ENCODE results near the gene DSCAML1.

Gene DSCAML1

GRCh38 chr11:117734601-117735024, 62.4 kb downstream of the DSCAML1 start:
- in situ Hi-C loops (cut with HindIII; ENCODE audit: low sequenced_read_pairs) = loop anchor here (5.0 kb wide), 2 partner anchors 43 to 102 kb away; no protein-coding TSS in a partner anchor

GRCh38 chr11:117733316-117733715, 63.7 kb downstream of the DSCAML1 start:
- in situ Hi-C loops (cut with HindIII; ENCODE audit: low sequenced_read_pairs) = no loop called here

GRCh38 chr11:117731722-117732290, 65.2 kb downstream of the DSCAML1 start:
- in situ Hi-C loops (cut with HindIII; ENCODE audit: low sequenced_read_pairs) = no loop called here

GRCh38 chr11:117730208-117730800, 66.7 kb downstream of the DSCAML1 start:
- in situ Hi-C loops (cut with HindIII; ENCODE audit: low sequenced_read_pairs) = no loop called here

- in situ Hi-C loops (cut with HindIII; ENCODE audit: low sequenced_read_pairs) = no loop called here
Measured at GRCh38 chr11:117725048-117725734, 71.8 kb downstream of the DSCAML1 start.

GRCh38 chr11:117724621-117725020, 72.4 kb downstream of the DSCAML1 start:
- in situ Hi-C loops (cut with HindIII; ENCODE audit: low sequenced_read_pairs) = no loop called here

- in situ Hi-C loops (cut with HindIII; ENCODE audit: low sequenced_read_pairs) = no loop called here
Measured at GRCh38 chr11:117724104-117724503, 72.9 kb downstream of the DSCAML1 start.

GRCh38 chr11:117723277-117724024, 73.6 kb downstream of the DSCAML1 start:
- in situ Hi-C loops (cut with HindIII; ENCODE audit: low sequenced_read_pairs) = no loop called here

- in situ Hi-C loops (cut with HindIII; ENCODE audit: low sequenced_read_pairs) = no loop called here
Measured at GRCh38 chr11:117722082-117722481, 74.9 kb downstream of the DSCAML1 start.

GRCh38 chr11:117720061-117720511, 76.9 kb downstream of the DSCAML1 start:
- in situ Hi-C loops (cut with HindIII; ENCODE audit: low sequenced_read_pairs) = no loop called here

GRCh38 chr11:117719480-117719879, 77.5 kb downstream of the DSCAML1 start:
- in situ Hi-C loops (cut with HindIII; ENCODE audit: low sequenced_read_pairs) = loop anchor here (5.0 kb wide), 1 partner anchor 38 kb away; no protein-coding TSS in a partner anchor

- in situ Hi-C loops (cut with HindIII; ENCODE audit: low sequenced_read_pairs) = loop anchor here (5.0 kb wide), 1 partner anchor 40 kb away; no protein-coding TSS in a partner anchor
Measured at GRCh38 chr11:117717485-117718314, 79.3 kb downstream of the DSCAML1 start.

- in situ Hi-C loops (cut with HindIII; ENCODE audit: low sequenced_read_pairs) = loop anchor here (5.0 kb wide), 1 partner anchor 41 kb away; no protein-coding TSS in a partner anchor
Measured at GRCh38 chr11:117716521-117717440, 80.2 kb downstream of the DSCAML1 start.

- in situ Hi-C loops (cut with HindIII; ENCODE audit: low sequenced_read_pairs) = loop anchor here (5.0 kb wide), 1 partner anchor 42 kb away; no protein-coding TSS in a partner anchor
Measured at GRCh38 chr11:117715801-117716200, 81.2 kb downstream of the DSCAML1 start.

- in situ Hi-C loops (cut with HindIII; ENCODE audit: low sequenced_read_pairs) = no loop called here
Measured at GRCh38 chr11:117713538-117713991, 83.5 kb downstream of the DSCAML1 start.

GRCh38 chr11:117712530-117712929, 84.5 kb downstream of the DSCAML1 start:
- in situ Hi-C loops (cut with HindIII; ENCODE audit: low sequenced_read_pairs) = no loop called here

GRCh38 chr11:117711331-117711730, 85.7 kb downstream of the DSCAML1 start:
- in situ Hi-C loops (cut with HindIII; ENCODE audit: low sequenced_read_pairs) = no loop called here

GRCh38 chr11:117710211-117710610, 86.8 kb downstream of the DSCAML1 start:
- in situ Hi-C loops (cut with HindIII; ENCODE audit: low sequenced_read_pairs) = no loop called here

- in situ Hi-C loops (cut with HindIII; ENCODE audit: low sequenced_read_pairs) = no loop called here
Measured at GRCh38 chr11:117706322-117706814, 90.6 kb downstream of the DSCAML1 start.
